ENCODE measurements around the gene NR2C2AP. TPM values are rescaled to one million over a fixed set of nuclear protein-coding genes. Genes with fewer than 3 reads are reported as not detected.

NR2C2AP gene
- total and polyA plus RNA-seq, 2 of the 13 experiments (the other 11 are each of a cell fraction or from before 2014, with no cell fraction given), result 12.2 to 26.8 TPM

DNA sequence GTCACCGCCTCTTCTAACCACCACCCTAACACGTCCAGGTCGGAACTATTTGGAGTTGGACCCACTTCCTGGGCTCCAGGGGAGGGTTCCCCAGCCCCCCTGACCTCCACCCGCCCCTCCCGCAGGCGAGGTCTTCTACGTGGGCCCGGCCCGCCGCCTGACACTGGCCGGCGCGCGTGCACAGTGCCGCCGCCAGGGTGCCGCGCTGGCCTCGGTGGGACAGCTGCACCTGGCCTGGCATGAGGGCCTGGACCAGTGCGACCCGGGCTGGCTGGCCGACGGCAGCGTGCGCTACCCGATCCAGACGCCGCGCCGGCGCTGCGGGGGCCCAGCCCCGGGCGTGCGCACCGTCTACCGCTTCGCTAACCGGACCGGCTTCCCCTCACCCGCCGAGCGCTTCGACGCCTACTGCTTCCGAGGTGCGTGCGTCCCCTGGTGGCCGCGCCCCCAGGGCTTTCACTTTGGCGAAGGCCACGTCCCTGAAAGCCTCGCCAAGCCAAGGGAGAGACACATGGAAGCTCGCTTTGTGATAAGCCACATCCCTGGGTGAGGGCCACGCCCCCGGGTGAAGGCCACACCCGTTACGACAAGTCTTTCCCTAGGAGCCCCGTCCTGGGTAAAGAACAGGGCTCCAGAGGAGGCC is 21.8 kb upstream of the NR2C2AP start (continued):
- TF ChIP-seq ZNF766 (CRISPR knock-in tag; IDR thresholded peaks at IDR 0.05; ENCODE audit: borderline replicate concordance) (0 out of 2 replicates have a peak, but pooled peaks have one; percentile 64), POLR2A (IDR thresholded peaks at IDR 0.05; ENCODE audit: insufficient read depth in 1 of 2, low read depth in 2 of 2, low read length in 2 of 2) (0 out of 4 replicates have a peak, but pooled peaks of 1 of the 2 experiments have one; percentile 30), SKI (IDR thresholded peaks at IDR 0.05; ENCODE audit: partially characterized antibody) (peak; percentile 57), CCDC6 (CRISPR knock-in tag; IDR thresholded peaks at IDR 0.05) (peak; percentile 53; the same call in 1 of the 2 replicates), ZNF12 (CRISPR knock-in tag; IDR thresholded peaks at IDR 0.05) (peak; percentile 54; the same call in 1 of the 2 replicates), SP140L (CRISPR knock-in tag; IDR thresholded peaks at IDR 0.05; ENCODE audit: borderline replicate concordance) (no peak), ZNF235 (CRISPR knock-in tag; IDR thresholded peaks at IDR 0.05; ENCODE audit: borderline replicate concordance) (0 out of 2 replicates have a peak, but pooled peaks have one; percentile 68), AHDC1 (CRISPR knock-in tag; IDR thresholded peaks at IDR 0.05; ENCODE audit: borderline replicate concordance) (no peak), RBAK (CRISPR knock-in tag; IDR thresholded peaks at IDR 0.05) (no peak), IKZF1 (IDR thresholded peaks at IDR 0.05) (no peak), ZNF800 (CRISPR knock-in tag; IDR thresholded peaks at IDR 0.05) (peak; percentile 78; the same call in 1 of the 2 replicates), BRF2 (CRISPR knock-in tag; IDR thresholded peaks at IDR 0.05) (no peak), MYC (CRISPR knock-in tag; IDR thresholded peaks at IDR 0.05; ENCODE audit: borderline replicate concordance) (peak; percentile 65; the same call in 1 of the 2 replicates), ZNF331 (CRISPR knock-in tag; IDR thresholded peaks at IDR 0.05) (peak; percentile 56; the same call in 1 of the 2 replicates)
- TF ChIP-seq, protein P1, sequence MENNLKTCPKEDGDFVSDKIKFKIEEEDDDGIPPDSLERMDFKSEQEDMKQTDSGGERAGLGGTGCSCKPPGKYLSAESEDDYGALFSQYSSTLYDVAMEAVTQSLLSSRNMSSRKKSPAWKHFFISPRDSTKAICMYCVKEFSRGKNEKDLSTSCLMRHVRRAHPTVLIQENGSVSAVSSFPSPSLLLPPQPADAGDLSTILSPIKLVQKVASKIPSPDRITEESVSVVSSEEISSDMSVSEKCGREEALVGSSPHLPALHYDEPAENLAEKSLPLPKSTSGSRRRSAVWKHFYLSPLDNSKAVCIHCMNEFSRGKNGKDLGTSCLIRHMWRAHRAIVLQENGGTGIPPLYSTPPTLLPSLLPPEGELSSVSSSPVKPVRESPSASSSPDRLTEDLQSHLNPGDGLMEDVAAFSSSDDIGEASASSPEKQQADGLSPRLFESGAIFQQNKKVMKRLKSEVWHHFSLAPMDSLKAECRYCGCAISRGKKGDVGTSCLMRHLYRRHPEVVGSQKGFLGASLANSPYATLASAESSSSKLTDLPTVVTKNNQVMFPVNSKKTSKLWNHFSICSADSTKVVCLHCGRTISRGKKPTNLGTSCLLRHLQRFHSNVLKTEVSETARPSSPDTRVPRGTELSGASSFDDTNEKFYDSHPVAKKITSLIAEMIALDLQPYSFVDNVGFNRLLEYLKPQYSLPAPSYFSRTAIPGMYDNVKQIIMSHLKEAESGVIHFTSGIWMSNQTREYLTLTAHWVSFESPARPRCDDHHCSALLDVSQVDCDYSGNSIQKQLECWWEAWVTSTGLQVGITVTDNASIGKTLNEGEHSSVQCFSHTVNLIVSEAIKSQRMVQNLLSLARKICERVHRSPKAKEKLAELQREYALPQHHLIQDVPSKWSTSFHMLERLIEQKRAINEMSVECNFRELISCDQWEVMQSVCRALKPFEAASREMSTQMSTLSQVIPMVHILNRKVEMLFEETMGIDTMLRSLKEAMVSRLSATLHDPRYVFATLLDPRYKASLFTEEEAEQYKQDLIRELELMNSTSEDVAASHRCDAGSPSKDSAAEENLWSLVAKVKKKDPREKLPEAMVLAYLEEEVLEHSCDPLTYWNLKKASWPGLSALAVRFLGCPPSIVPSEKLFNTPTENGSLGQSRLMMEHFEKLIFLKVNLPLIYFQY (CRISPR knock-in tag; IDR thresholded peaks at IDR 0.05; ENCODE audit: borderline replicate concordance), result no peak
- TF ChIP-seq, protein P2, sequence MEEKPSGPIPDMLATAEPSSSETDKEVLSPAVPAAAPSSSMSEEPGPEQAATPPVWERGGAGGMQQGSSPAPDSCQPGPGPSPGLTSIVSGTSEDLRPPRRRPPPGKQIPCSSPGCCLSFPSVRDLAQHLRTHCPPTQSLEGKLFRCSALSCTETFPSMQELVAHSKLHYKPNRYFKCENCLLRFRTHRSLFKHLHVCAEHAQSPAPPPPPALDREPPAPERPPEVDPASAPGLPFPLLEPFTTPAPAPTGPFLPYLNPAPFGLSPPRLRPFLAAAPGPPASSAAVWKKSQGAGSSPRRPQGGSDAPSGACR (CRISPR knock-in tag; IDR thresholded peaks at IDR 0.05), result no peak

Data from HepG2 (cell line).